A549 (cell line): ENCODE measurements around the gene BRINP1. TPM values are rescaled to one million over a fixed set of nuclear protein-coding genes. Genes with fewer than 3 reads are reported as not detected.
"Not testable (repeated sequence)": the region's sequence is repeated elsewhere in the genome, so short reads cannot be mapped to it uniquely, and the experiment has no call there.

Experiments used
- ATAC-seq, 2 experiments: fragments of 200-7000 bp in 1 of 2; fragments of >200 bp in 1 of 2; cut with Nextera tagmentation in 1 of 2; cut with Tn5 transposase in 1 of 2; 3 replicates each; pipeline versions ENCODE4 v1.8.0 to v1.9.1; 2018 to 2020; ENCODE audit warnings: mild to moderate bottlenecking in 1 of 2, moderate library complexity in 1 of 2
- CTCF ChIA-PET: fragments of 300-600 bp; sonication (Branson Sonifier 250); formaldehyde crosslinking; extraction: SDS; loops from one replicate; lab custom pipeline; 2021; ENCODE audit warnings: antibody characterized with exemption, inconsistent platforms; lab: Yijun Ruan, JAX
- POLR2A ChIA-PET: fragments of 350-600 bp; formaldehyde crosslinking; extraction: SDS; loops from one replicate; lab custom pipeline; 2021; ENCODE audit warnings: antibody characterized with exemption, inconsistent platforms; lab: Yijun Ruan, JAX
- DNase-seq, 2 experiments: peaks; one replicate each; pipeline versions ENCODE4 v3.0.0 to v3.0.0-alpha.2; 2011 to 2016; ENCODE audit warnings: low read depth in 1 of 2, low spot score in 1 of 2
- FAIRE-seq: peaks from 2 replicates; lab custom pipeline; 2011; peaks lifted over from hg19 to GRCh38; lab: Jason Lieb, UNC
- H3K27ac ChIP-seq, 2 experiments: fragments of >200 bp; sonication (Bioruptor Twin); formaldehyde crosslinking; 3 replicates each; pipeline ENCODE4 v1.5.1; 2016 to 2017
- H3K4me1 ChIP-seq: fragments of >200 bp; sonication (Bioruptor Twin); formaldehyde crosslinking; 3 replicates; pipeline ENCODE4 v1.6.1; 2016
- H3K4me2 ChIP-seq: fragments of >200 bp; sonication (Bioruptor Twin); formaldehyde crosslinking; 3 replicates; pipeline ENCODE4 v1.6.1; 2016
- H3K4me3 ChIP-seq: fragments of >200 bp; sonication (Bioruptor Twin); formaldehyde crosslinking; 3 replicates; pipeline ENCODE4 v1.5.1; 2016
- H3K9me3 ChIP-seq: fragments of >200 bp; sonication (Bioruptor Twin); formaldehyde crosslinking; 3 replicates; pipeline ENCODE4 v1.6.1; 2016
- CBX2 ChIP-seq: fragments of 200-600 bp; sonication (generic); IDR thresholded peaks from 2 replicates; pipeline ENCODE4 v1.6.1; 2016; ENCODE audit warnings: low read depth, mild to moderate bottlenecking, borderline replicate concordance
- CHD2 ChIP-seq: fragments of 150-350 bp; IDR thresholded peaks from 2 replicates; pipeline ENCODE4 v1.6.1; 2014; ENCODE audit warnings: low read length; ENCODE audit not compliant: partially characterized antibody
- EHF ChIP-seq: fragments of 250-450 bp; sonication (Bioruptor Pico); IDR thresholded peaks from 2 replicates; pipeline ENCODE4 v1.5.0; 2020; ENCODE audit warnings: mild to moderate bottlenecking
- EHMT2 ChIP-seq: fragments of 200-600 bp; sonication (generic); IDR thresholded peaks from 2 replicates; pipeline ENCODE4 v1.6.1; 2016; ENCODE audit warnings: antibody characterized with exemption, low read depth, mild to moderate bottlenecking, moderate library complexity
- EP300 ChIP-seq, 2 experiments: fragments of >200 bp; sonication (Bioruptor Twin); formaldehyde crosslinking; IDR thresholded peaks; 2 replicates in 1 of 2; 3 replicates in 1 of 2; pipeline ENCODE4 v1.6.1; 2016 to 2017
- FOSB ChIP-seq: fragments of 250-450 bp; sonication (Bioruptor Pico); IDR thresholded peaks from 2 replicates; pipeline ENCODE4 v1.5.0; 2020; ENCODE audit warnings: mild to moderate bottlenecking, moderate library complexity
- FOSL2 ChIP-seq, 2 experiments: fragments of 450-650 bp in 1 of 2; fragments of >200 bp in 1 of 2; sonication (Bioruptor Twin) in 1 of 2; formaldehyde crosslinking; IDR thresholded peaks; 2 replicates each; pipeline versions ENCODE4 v1.5.0 to v1.6.1; 2016 to 2020; ENCODE audit warnings: mild to moderate bottlenecking in 1 of 2, moderate library complexity in 1 of 2
- FOXS1 ChIP-seq: fragments of 250-450 bp; sonication (Bioruptor Pico); IDR thresholded peaks from 2 replicates; pipeline ENCODE4 v1.5.0; 2020; ENCODE audit warnings: mild to moderate bottlenecking, moderate library complexity
- HDAC2 ChIP-seq: fragments of 200-600 bp; sonication (generic); IDR thresholded peaks from 2 replicates; pipeline ENCODE4 v1.6.1; 2016
- HEYL ChIP-seq: fragments of 250-450 bp; sonication (Bioruptor Pico); IDR thresholded peaks from 2 replicates; pipeline ENCODE4 v1.8.0; 2021; ENCODE audit warnings: mild to moderate bottlenecking, moderate library complexity
- HOXB5 ChIP-seq: fragments of 250-450 bp; sonication (Bioruptor Pico); IDR thresholded peaks from 2 replicates; pipeline ENCODE4 v1.5.0; 2020; ENCODE audit warnings: mild to moderate bottlenecking, moderate library complexity
- KDM5A ChIP-seq: fragments of 200-600 bp; sonication (generic); IDR thresholded peaks from 2 replicates; pipeline ENCODE4 v1.6.1; 2016; ENCODE audit warnings: antibody characterized with exemption, mild to moderate bottlenecking
- MAZ ChIP-seq: fragments of 150-350 bp; IDR thresholded peaks from 2 replicates; pipeline ENCODE4 v1.6.1; 2014; ENCODE audit warnings: antibody characterized with exemption, low read depth, low read length, borderline replicate concordance
- NR3C1 ChIP-seq: fragments of >200 bp; sonication (Bioruptor Twin); formaldehyde crosslinking; IDR thresholded peaks from 3 replicates; pipeline ENCODE4 v1.6.1; 2017
- PHF8 ChIP-seq: fragments of 200-600 bp; sonication (generic); IDR thresholded peaks from 2 replicates; pipeline ENCODE4 v1.6.1; 2016; ENCODE audit warnings: low read depth, mild to moderate bottlenecking, antibody characterized with exemption, moderate library complexity, borderline replicate concordance
- RAD21 ChIP-seq, 2 experiments: fragments of >200 bp in 1 of 2; sonication (Bioruptor Twin) in 1 of 2; formaldehyde crosslinking in 1 of 2; IDR thresholded peaks in 1 of 2; conservative IDR thresholded peaks in 1 of 2; 2 replicates in 1 of 2; 3 replicates in 1 of 2; pipeline ENCODE4 v1.6.1; 2012 to 2018; ENCODE audit warnings: inconsistent platforms in 1 of 2
- RARB ChIP-seq: fragments of 250-450 bp; sonication (Bioruptor Pico); IDR thresholded peaks from 2 replicates; pipeline ENCODE4 v1.8.0; 2021; ENCODE audit warnings: mild to moderate bottlenecking, moderate library complexity
- RFX5 ChIP-seq: fragments of 450-650 bp; IDR thresholded peaks from 2 replicates; pipeline ENCODE4 v1.7.1; 2014; ENCODE audit warnings: antibody characterized with exemption, mild to moderate bottlenecking, moderate library complexity
- TP53 ChIP-seq: fragments of 250-450 bp; sonication (Bioruptor Pico); IDR thresholded peaks from 2 replicates; pipeline ENCODE4 v1.5.0; 2021; ENCODE audit warnings: mild to moderate bottlenecking, moderate library complexity
- ZC3H11A ChIP-seq: fragments of 450-650 bp; IDR thresholded peaks from 2 replicates; pipeline ENCODE4 v1.6.1; 2014; ENCODE audit warnings: antibody characterized with exemption, mild to moderate bottlenecking
- WGBS: methylation state at CpG from one replicate; pipeline ENCODE4 v1.1.6; 2017; ENCODE audit errors: missing lambda C conversion rate; 5-methylcytosine and 5-hydroxymethylcytosine counted together
- polyA plus RNA-seq, 4 experiments: library from polyadenylated mRNA; depleted of rRNA in 3 of 4; stranded (reverse); fragments of >200 nt; fragmentation: RNase III in 1 of 4; extraction: RNeasy Plus Mini Kit Qiagen cat#74134 plus additional on column Dnase treatment in 1 of 4; gene quantifications; 2 replicates in 3 of 4; 3 replicates in 1 of 4; pipeline ENCODE4 v1.2.3, GENCODE V29; 2011 to 2017

The BRINP1 gene
- polyA plus RNA-seq, 2 of the 4 experiments (the other 2 are of a cell fraction) = 0.13 to 0.17 TPM

DNA sequence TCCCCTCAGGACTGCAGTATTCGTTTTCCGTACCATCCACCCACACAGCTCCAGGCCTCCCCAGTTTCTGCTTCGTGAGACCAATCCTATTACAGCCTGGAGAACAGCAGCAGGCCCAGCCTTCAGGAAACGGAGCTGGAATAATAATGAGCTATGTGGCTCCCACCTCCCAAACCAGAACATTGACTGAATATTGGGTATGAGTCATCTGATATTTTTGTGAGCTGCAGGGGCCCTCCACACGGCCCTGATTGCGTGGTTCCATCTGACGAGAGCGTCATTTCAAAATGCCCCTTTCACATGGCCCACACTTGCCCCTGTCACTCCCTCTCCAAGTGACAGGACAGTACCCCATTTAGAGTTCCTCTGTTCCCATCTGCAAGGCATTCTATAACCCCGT is 192.0 kb downstream of the BRINP1 start:
- ChIA-PET POLR2A (no interaction called here), CTCF (no interaction called here)
- FAIRE-seq = no peak
- 13% methylated on average over 9 of the region's 9 CpGs for WGBS
- Histone ChIP-seq H3K4me1 (no peaks in the 10 kb centered on the region), H3K9me3 (no peaks in the 10 kb centered on the region), H3K27ac (no peak overlapping the region), H3K4me2 (no peak overlapping the region), H3K4me3 (no peak overlapping the region)
- no peak for TF ChIP-seq PHF8
- TF ChIP-seq FOXS1 (CRISPR knock-in tag) = no peak
- TF ChIP-seq NR3C1 = no peak
- no peak for TF ChIP-seq FOSB (CRISPR knock-in tag)
- TF ChIP-seq RARB (CRISPR knock-in tag) = no peak
- TF ChIP-seq MAZ = no peak
- TF ChIP-seq EP300 (IDR thresholded peaks at IDR 0.05) = no peak
- TF ChIP-seq RFX5 = no peak
- no peak for TF ChIP-seq EHMT2
- TF ChIP-seq ZC3H11A = no peak
- TF ChIP-seq HOXB5 (CRISPR knock-in tag) = no peak
- TF ChIP-seq CBX2 = no peak
- TF ChIP-seq TP53 (CRISPR knock-in tag) = no peak
- TF ChIP-seq HDAC2 = no peak
- DNase-seq = no peak
- ATAC-seq = no peak

DNA sequence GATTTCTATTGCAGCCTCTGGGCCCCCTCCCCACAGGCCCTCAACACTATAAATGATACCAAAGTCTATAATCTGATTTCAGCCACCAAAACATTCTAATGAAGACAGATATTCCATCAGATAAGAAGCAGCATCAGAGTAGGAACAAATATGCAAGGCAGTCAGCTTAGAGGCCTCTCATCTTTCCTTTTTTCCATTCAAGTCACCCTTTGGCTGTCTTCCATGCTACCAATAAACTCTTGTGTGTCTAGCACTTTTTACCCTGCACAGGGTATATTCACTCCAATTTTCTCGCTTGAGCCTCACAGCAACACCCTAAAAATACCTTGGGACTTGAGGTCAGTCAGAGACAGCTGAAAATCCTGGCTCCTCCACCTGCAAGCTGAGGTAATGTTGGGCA is 193.7 kb downstream of the BRINP1 start:
- DNase-seq = no peak
- Histone ChIP-seq H3K27ac (no peak overlapping the region), H3K9me3 (no peaks in the 10 kb centered on the region)
- no peak for FAIRE-seq
- POLR2A ChIA-PET = no interaction called here
- TF ChIP-seq RAD21 (conservative IDR thresholded peaks at IDR 0.05 in 1 of 2, IDR thresholded peaks at IDR 0.05 in 1 of 2) (no peak), PHF8 (no peak), HEYL (no peak), CHD2 (no peak), FOXS1 (CRISPR knock-in tag) (no peak), EHF (CRISPR knock-in tag) (no peak)
- TF ChIP-seq, all 56 proteins: peak for 0
- Histone ChIP-seq H3K4me2 (no peak overlapping the region), H3K4me1 (no peaks in the 10 kb centered on the region), H3K4me3 (no peak overlapping the region)
- CTCF ChIA-PET = no interaction called here
- WGBS = 4% methylated on average over 1 of the region's 1 CpG
- ATAC-seq = no peak

DNA sequence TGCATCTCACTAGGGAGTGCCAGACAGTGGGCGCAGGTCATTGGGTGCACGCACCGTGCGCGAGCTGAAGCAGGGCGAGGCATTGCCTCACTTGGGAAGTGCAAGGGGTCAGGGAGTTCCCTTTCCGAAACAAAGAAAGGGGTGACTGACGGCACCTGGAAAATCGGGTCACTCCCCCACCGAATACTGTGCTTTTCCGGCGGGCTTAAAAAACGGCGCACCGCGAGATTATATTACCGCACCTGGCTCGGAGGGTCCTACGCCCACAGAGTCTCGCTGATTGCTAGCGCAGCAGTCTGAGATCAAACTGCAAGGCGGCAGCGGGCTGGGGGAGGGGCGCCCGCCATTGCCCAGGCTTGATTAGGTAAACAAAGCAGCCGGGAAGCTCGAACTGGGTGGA is 200.0 kb downstream of the BRINP1 start:
- ATAC-seq, CTCF ChIA-PET, H3K4me1 ChIP-seq, H3K4me2 ChIP-seq, FAIRE-seq, H3K27ac ChIP-seq, H3K9me3 ChIP-seq, POLR2A ChIA-PET, H3K4me3 ChIP-seq, DNase-seq: not testable (repeated sequence)
- 86% methylated on average over 17 of the region's 27 CpGs for WGBS

DNA sequence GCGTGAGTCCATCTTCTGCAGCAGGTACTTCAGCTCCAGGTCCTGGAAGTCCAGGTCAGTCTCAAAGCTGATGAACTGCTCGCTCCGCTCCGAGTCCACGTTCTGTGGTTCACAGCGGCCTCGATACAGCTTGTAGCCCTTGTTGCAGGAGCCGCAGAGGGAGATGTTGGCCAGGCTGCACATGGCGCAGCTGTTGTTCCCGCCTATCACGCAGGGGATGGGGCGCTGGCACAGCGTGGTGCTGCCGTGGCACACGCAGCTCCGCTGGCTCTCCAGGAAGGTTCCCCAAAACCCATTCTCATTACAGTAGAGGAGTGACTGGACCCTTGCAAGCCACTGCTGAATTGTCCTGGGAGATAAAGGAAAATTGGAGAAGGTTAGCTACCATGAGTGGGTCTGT is 201.4 kb downstream of the BRINP1 start:
- CTCF ChIA-PET = no interaction called here
- Histone ChIP-seq H3K27ac (no peak overlapping the region), H3K4me2 (no peak overlapping the region), H3K4me1 (no peaks in the 10 kb centered on the region), H3K9me3 (no peaks in the 10 kb centered on the region; the same call in 2 of the 3 replicates), H3K4me3 (no peak overlapping the region)
- no peak for TF ChIP-seq MAZ
- TF ChIP-seq FOSL2 (IDR thresholded peaks at IDR 0.05) = no peak
- TF ChIP-seq FOSL2 (CRISPR knock-in tag; IDR thresholded peaks at IDR 0.05) = no peak
- TF ChIP-seq NR3C1 = no peak
- no peak for TF ChIP-seq KDM5A
- DNase-seq = no peak
- WGBS = 45% methylated on average over 12 of the region's 16 CpGs
- no peak for ATAC-seq
- no peak for FAIRE-seq
- POLR2A ChIA-PET = no interaction called here
